AG09319 (cell line): ENCODE measurements around the gene PDSS2.
"Not testable (repeated sequence)": the region's sequence is repeated elsewhere in the genome, so short reads cannot be mapped to it uniquely, and the experiment has no call there.

Experiments
- DNase-seq: peaks from one replicate; pipeline ENCODE4 v3.0.0-alpha.2; 2010; ENCODE audit warnings: low read depth; ENCODE audit errors: extremely low read depth
- CTCF ChIP-seq: IDR thresholded peaks from 2 replicates; pipeline ENCODE4 v1.5.1; 2011; ENCODE audit warnings: low read depth, mild to moderate bottlenecking, inconsistent platforms, low read length, moderate library complexity

The PDSS2 gene

GRCh38 chr6:107386904-107387303, 72.5 kb downstream of the PDSS2 start:
- TF ChIP-seq CTCF, result no peak

GRCh38 chr6:107386340-107386739, 73.0 kb downstream of the PDSS2 start:
- no peak for TF ChIP-seq CTCF
- no peak for DNase-seq

More at GRCh38 chr6:107386904-107387303, 72.5 kb downstream of the PDSS2 start:
- no peak for DNase-seq

- DNase-seq, result no peak
- TF ChIP-seq CTCF, result no peak
Measured at GRCh38 chr6:107383705-107384104, 75.7 kb downstream of the PDSS2 start.

GRCh38 chr6:107374264-107374663, 85.1 kb downstream of the PDSS2 start:
- no peak for DNase-seq
- no peak for TF ChIP-seq CTCF

GRCh38 chr6:107369493-107369892, 89.9 kb downstream of the PDSS2 start:
- TF ChIP-seq CTCF, result no peak
- DNase-seq, result no peak

- DNase-seq, result no peak
- no peak for TF ChIP-seq CTCF
Measured at GRCh38 chr6:107368471-107368870, 90.9 kb downstream of the PDSS2 start.

GRCh38 chr6:107364173-107364572, 95.2 kb downstream of the PDSS2 start:
- not testable (repeated sequence) for DNase-seq

- TF ChIP-seq CTCF, result no peak
- no peak for DNase-seq
Measured at GRCh38 chr6:107361753-107362604, 97.4 kb downstream of the PDSS2 start.
